DOHH2 (cell line): ENCODE results near the gene UBE2V1.

Experiments used
- EZH2phosphoT487 ChIP-seq: fragments of 200-600 bp; sonication (generic); IDR thresholded peaks from 2 replicates; pipeline ENCODE4 v1.6.1; 2017; ENCODE audit warnings: borderline replicate concordance, mild to moderate bottlenecking, antibody characterized with exemption, low read length, moderate library complexity, mixed read lengths
- TF ChIP-seq, protein P1 (sequence below): fragments of 200-600 bp; sonication (generic); IDR thresholded peaks from one replicate; pipeline ENCODE4 v1.5.1; 2014; ENCODE audit warnings: antibody characterized with exemption, mild to moderate bottlenecking, low read depth, low read length; ENCODE audit not compliant: poor library complexity, severe bottlenecking

DNA sequence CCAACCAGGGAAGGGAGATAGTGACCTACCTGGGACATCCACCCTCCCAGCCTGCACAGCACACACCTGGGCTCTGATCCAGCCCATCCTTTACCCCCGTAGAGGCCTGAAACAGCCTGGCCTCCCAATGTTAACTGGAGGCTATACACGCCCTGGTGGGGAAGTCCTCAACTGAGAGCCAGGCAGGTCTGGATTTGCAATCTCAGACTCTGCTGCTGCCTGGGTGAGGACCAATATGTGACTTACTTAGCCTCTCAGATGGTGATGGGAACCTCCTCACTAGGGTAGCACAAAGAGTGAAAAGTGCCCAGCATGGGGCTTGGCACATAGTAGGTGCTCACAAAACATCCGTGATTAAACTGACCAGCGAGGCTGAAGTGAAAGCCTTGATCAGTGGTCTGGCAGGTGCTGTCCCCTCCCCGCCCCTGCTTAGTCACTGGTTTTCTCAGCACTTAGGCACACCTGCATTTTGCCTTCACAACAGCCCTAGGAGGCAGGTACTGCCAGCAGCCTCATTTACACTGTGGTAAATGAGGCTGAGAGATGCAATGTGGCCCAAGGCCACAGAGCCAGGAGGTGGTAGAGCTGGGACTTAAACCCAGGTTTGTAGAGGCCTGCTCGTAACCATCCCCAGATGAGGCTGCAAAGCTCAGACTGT, 28.2 kb upstream of the UBE2V1 start:
- TF ChIP-seq, protein P1, sequence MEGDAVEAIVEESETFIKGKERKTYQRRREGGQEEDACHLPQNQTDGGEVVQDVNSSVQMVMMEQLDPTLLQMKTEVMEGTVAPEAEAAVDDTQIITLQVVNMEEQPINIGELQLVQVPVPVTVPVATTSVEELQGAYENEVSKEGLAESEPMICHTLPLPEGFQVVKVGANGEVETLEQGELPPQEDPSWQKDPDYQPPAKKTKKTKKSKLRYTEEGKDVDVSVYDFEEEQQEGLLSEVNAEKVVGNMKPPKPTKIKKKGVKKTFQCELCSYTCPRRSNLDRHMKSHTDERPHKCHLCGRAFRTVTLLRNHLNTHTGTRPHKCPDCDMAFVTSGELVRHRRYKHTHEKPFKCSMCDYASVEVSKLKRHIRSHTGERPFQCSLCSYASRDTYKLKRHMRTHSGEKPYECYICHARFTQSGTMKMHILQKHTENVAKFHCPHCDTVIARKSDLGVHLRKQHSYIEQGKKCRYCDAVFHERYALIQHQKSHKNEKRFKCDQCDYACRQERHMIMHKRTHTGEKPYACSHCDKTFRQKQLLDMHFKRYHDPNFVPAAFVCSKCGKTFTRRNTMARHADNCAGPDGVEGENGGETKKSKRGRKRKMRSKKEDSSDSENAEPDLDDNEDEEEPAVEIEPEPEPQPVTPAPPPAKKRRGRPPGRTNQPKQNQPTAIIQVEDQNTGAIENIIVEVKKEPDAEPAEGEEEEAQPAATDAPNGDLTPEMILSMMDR = no peak
- TF ChIP-seq EZH2phosphoT487 = no peak
